Ascending aorta (tissue), 2 donors: ENCODE results near the gene EXT2. TPM values are rescaled to one million over a fixed set of nuclear protein-coding genes. Genes with fewer than 3 reads are reported as not detected.

ENCODE experiments used
- DNase-seq, 2 donors: peaks; one replicate each; pipeline ENCODE4 v3.0.0-alpha.2; 2019; ENCODE audit warnings: low spot score in 2 of 2
- H3K27ac ChIP-seq, 2 donors: fragments of 200-600 bp; sonication (generic); one replicate each; pipeline ENCODE4 v1.5.1; 2016 to 2017; ENCODE audit warnings: mild to moderate bottlenecking in 1 of 2
- H3K27me3 ChIP-seq: fragments of 200-600 bp; sonication (generic); one replicate; pipeline ENCODE4 v1.5.1; 2017
- H3K36me3 ChIP-seq, 2 donors: fragments of 200-600 bp; sonication (generic); one replicate each; pipeline ENCODE4 v1.5.1; 2016
- H3K4me1 ChIP-seq, 2 donors: fragments of 200-600 bp; sonication (generic); one replicate each; pipeline ENCODE4 v1.5.1; 2016 to 2017; ENCODE audit warnings: mild to moderate bottlenecking in 1 of 2
- H3K4me3 ChIP-seq, 2 donors: fragments of 200-600 bp; sonication (generic); one replicate each; pipeline ENCODE4 v1.5.1; 2016 to 2017; ENCODE audit warnings: mild to moderate bottlenecking in 1 of 2
- H3K9me3 ChIP-seq, 2 donors: fragments of 200-600 bp; sonication (generic); one replicate each; pipeline ENCODE4 v1.5.1; 2016
- intact Hi-C: fragments of 100-400 bp; cut with DNase I; formaldehyde crosslinking; loops from one replicate; pipeline ENCODE4 v1.15.1; 2023
- total RNA-seq: library from RNA; depleted of rRNA; stranded (reverse); fragments of >200 nt; gene quantifications from one replicate; pipeline ENCODE4 v1.1.0, GENCODE V29; 2016
- TF ChIP-seq, protein P1 (sequence below), 3 experiments: fragments of 200-600 bp in 2 of 3; fragments of 450-650 bp in 1 of 3; sonication (generic) in 2 of 3; IDR thresholded peaks; one replicate each; pipeline ENCODE4 v1.5.1; 2016 to 2019; ENCODE audit warnings: antibody characterized with exemption in 3 of 3, mild to moderate bottlenecking in 1 of 3, moderate library complexity in 1 of 3

The EXT2 gene
- total RNA-seq, 1 donor from 2014 or later: 342 TPM

- peaks cover 6 to 8% of the 10 kb centered on the region in 2 donors for H3K36me3 ChIP-seq
- no peak overlapping the region for H3K27ac ChIP-seq
- H3K4me3 ChIP-seq: no peak overlapping the region
- H3K4me1 ChIP-seq: no peaks in the 10 kb centered on the region
- no peaks in the 10 kb centered on the region for H3K27me3 ChIP-seq
- DNase-seq: no peak
- TF ChIP-seq, protein P1, sequence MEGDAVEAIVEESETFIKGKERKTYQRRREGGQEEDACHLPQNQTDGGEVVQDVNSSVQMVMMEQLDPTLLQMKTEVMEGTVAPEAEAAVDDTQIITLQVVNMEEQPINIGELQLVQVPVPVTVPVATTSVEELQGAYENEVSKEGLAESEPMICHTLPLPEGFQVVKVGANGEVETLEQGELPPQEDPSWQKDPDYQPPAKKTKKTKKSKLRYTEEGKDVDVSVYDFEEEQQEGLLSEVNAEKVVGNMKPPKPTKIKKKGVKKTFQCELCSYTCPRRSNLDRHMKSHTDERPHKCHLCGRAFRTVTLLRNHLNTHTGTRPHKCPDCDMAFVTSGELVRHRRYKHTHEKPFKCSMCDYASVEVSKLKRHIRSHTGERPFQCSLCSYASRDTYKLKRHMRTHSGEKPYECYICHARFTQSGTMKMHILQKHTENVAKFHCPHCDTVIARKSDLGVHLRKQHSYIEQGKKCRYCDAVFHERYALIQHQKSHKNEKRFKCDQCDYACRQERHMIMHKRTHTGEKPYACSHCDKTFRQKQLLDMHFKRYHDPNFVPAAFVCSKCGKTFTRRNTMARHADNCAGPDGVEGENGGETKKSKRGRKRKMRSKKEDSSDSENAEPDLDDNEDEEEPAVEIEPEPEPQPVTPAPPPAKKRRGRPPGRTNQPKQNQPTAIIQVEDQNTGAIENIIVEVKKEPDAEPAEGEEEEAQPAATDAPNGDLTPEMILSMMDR (IDR thresholded peaks at IDR 0.05): no peak
- intact Hi-C loops: no loop called here
- H3K9me3 ChIP-seq: no peaks in the 10 kb centered on the region
These were observed 61.5 kb downstream of the EXT2 start for GRCh38 chr11:44157019-44157418.

DNA sequence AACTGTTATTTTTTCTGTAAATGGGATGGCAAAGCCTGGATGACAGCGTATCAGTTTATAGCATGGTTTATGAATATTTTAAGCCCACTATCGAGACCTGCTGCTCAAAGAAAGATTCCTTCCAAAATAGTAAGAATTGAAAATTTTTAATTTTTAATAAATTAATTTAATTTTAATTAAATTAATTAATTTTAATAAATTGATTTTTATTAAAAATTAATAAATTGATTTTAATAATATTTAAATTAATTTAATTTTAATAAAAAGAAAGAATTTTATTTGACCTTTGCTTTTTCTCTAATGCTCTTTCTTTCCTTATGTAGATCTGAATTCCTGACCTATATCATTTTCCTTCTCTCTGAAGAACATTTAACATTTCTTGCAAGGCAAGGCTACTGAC is 62.9 kb downstream of the EXT2 start:
- no peak overlapping the region for H3K4me3 ChIP-seq

DNA sequence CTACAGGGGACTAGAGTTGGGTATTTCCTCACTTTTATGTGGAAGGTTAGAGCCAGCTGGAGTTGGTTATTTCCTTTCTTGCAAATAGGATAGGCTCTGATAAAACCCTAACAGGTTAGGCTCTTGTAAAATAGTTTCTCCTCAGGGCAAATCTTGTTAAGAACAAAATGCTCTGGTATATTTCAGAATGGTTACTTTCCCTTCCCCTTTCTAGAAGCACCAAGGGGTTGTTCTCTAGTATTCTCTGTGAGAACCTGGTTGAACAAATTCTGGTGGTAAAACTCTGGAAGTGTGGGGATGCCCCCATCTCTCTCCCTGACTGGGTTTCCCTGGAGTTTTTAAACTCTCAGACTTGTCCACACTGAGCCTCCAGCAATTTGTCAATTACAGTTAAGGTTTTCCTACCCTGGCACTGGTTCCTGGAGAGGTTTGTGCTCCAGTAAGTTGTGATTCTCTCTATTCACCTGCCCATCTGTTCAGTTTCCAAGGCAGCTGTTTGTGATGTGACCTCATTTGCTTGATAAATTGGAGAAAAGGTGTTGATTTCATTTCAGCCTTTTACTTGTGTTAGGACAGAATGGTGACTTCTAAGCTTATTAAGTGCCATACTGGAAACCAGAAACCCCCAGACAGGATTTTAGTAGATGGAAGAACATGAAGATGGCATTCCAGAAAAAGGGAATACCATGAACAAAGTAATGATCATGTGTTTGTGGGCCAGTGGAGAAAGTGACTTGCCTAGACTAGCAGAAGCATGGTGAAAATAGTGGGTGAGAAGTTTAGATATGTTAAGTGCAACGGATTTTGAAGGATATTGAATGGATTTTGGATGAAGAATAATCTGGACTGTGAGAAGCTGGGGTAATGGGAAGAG is 64.6 kb downstream of the EXT2 start:
- Histone ChIP-seq H3K9me3 (no peaks in the 10 kb centered on the region), H3K36me3 (peaks cover 3 to 6% of the 10 kb centered on the region in 2 donors), H3K4me3 (no peak overlapping the region), H3K4me1 (no peaks in the 10 kb centered on the region), H3K27me3 (no peaks in the 10 kb centered on the region), H3K27ac (no peak overlapping the region)
- TF ChIP-seq, protein P1 (IDR thresholded peaks at IDR 0.05): no peak
- DNase-seq: no peak
- intact Hi-C loops: no loop called here

More for the DNA sequence above, 62.9 kb downstream of the EXT2 start:
- TF ChIP-seq, protein P1 (IDR thresholded peaks at IDR 0.05): no peak
- DNase-seq: no peak
- Histone ChIP-seq H3K36me3 (peaks cover 5 to 6% of the 10 kb centered on the region in 2 donors), H3K4me1 (no peaks in the 10 kb centered on the region), H3K27ac (no peak overlapping the region), H3K9me3 (no peaks in the 10 kb centered on the region), H3K27me3 (no peaks in the 10 kb centered on the region)
- intact Hi-C loops: no loop called here

GRCh38 chr11:44162004-44162403 is 66.5 kb downstream of the EXT2 start:
- TF ChIP-seq, protein P1 (IDR thresholded peaks at IDR 0.05): no peak
- no peaks in the 10 kb centered on the region for H3K9me3 ChIP-seq
- intact Hi-C loops: no loop called here
- no peaks in the 10 kb centered on the region for H3K27me3 ChIP-seq
- H3K4me3 ChIP-seq: no peak overlapping the region
- H3K27ac ChIP-seq: no peak overlapping the region
- H3K4me1 ChIP-seq: no peaks in the 10 kb centered on the region
- no peak for DNase-seq
- H3K36me3 ChIP-seq: peaks cover 3 to 6% of the 10 kb centered on the region in 2 donors

DNA sequence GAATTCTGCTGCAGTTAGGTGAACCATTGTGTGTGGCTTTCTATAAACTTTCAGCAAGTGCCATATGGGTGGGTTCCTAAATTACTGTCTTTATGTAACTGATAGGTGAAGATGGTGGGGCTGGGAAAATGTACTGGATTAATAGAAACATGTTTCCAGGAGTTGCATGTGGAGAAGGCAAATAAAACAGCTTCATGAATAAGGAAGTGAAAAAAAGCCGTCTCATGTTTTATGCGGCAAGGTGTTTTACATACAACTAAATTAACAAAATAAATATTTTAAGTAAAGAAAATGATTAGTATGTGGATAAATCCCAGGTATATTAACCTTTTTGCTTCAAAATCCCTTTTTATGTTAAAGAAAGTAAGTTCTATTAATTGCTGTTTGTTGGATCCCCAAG is 67.2 kb downstream of the EXT2 start:
- Histone ChIP-seq H3K4me3 (no peak overlapping the region), H3K9me3 (no peaks in the 10 kb centered on the region), H3K27me3 (no peaks in the 10 kb centered on the region), H3K27ac (no peak overlapping the region), H3K4me1 (no peaks in the 10 kb centered on the region), H3K36me3 (peaks cover 0 to 2% of the 10 kb centered on the region in 2 donors)
- TF ChIP-seq, protein P1 (IDR thresholded peaks at IDR 0.05): no peak
- intact Hi-C loops: no loop called here
- DNase-seq: no peak
